Fibroblast of lung (primary cell): ENCODE results near the gene MGST3.

Source experiments
- EZH2 ChIP-seq: IDR thresholded peaks from 2 replicates; pipeline ENCODE4 v1.5.1; 2012; ENCODE audit warnings: low read length, control low read depth, mild to moderate bottlenecking; ENCODE audit errors: missing control alignments
- TF ChIP-seq, protein P1 (sequence below), 2 donors: IDR thresholded peaks in 1 of 2; conservative IDR thresholded peaks in 1 of 2; 1 replicate in 1 of 2; 2 replicates in 1 of 2; pipeline ENCODE4 v1.5.1; 2011 to 2012; ENCODE audit warnings: low read length in 2 of 2, control low read depth in 1 of 2, inconsistent platforms in 1 of 2, low read depth in 1 of 2, mild to moderate bottlenecking in 1 of 2

DNA sequence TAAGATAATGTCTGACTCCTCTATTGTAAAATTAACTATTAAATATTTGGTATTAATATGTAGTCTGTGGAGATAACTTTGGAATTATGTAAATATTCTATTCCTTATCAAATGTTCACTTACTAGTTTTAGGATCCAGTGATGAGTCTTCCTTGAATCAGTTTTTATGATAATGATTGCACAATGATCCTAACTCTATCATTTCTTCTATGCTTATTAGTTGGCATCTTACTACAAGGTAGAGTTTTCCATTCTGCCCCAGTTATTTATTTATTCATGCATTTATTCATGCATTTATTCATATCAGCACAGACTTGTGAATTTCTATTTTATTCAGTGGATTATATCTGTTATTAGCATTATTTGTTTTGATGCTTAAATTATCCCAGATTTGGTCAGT, 7.4 kb upstream of the MGST3 start:
- no peak for TF ChIP-seq EZH2
- TF ChIP-seq, protein P1, sequence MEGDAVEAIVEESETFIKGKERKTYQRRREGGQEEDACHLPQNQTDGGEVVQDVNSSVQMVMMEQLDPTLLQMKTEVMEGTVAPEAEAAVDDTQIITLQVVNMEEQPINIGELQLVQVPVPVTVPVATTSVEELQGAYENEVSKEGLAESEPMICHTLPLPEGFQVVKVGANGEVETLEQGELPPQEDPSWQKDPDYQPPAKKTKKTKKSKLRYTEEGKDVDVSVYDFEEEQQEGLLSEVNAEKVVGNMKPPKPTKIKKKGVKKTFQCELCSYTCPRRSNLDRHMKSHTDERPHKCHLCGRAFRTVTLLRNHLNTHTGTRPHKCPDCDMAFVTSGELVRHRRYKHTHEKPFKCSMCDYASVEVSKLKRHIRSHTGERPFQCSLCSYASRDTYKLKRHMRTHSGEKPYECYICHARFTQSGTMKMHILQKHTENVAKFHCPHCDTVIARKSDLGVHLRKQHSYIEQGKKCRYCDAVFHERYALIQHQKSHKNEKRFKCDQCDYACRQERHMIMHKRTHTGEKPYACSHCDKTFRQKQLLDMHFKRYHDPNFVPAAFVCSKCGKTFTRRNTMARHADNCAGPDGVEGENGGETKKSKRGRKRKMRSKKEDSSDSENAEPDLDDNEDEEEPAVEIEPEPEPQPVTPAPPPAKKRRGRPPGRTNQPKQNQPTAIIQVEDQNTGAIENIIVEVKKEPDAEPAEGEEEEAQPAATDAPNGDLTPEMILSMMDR (conservative IDR thresholded peaks at IDR 0.05 in 1 of 2, IDR thresholded peaks at IDR 0.05 in 1 of 2; ENCODE audit: low read depth in 1 of 2, low read length in 2 of 2), result no peak
